B cell (primary cell): ENCODE data around the gene PARD3.

Experiments used
- EZH2 ChIP-seq: IDR thresholded peaks from 2 replicates; pipeline ENCODE4 v1.6.1; 2012; ENCODE audit warnings: borderline replicate concordance, low read depth, mild to moderate bottlenecking, moderate library complexity, low read length; ENCODE audit not compliant: insufficient read depth, poor library complexity, severe bottlenecking
- TF ChIP-seq, protein P1 (sequence below): fragments of 200-600 bp; IDR thresholded peaks from one replicate; pipeline ENCODE4 v1.8.0; 2022; ENCODE audit warnings: antibody characterized with exemption, mild to moderate bottlenecking

GRCh38 chr10:34776090-34776690 is 38.9 kb downstream of the PARD3 start:
- TF ChIP-seq, protein P1, sequence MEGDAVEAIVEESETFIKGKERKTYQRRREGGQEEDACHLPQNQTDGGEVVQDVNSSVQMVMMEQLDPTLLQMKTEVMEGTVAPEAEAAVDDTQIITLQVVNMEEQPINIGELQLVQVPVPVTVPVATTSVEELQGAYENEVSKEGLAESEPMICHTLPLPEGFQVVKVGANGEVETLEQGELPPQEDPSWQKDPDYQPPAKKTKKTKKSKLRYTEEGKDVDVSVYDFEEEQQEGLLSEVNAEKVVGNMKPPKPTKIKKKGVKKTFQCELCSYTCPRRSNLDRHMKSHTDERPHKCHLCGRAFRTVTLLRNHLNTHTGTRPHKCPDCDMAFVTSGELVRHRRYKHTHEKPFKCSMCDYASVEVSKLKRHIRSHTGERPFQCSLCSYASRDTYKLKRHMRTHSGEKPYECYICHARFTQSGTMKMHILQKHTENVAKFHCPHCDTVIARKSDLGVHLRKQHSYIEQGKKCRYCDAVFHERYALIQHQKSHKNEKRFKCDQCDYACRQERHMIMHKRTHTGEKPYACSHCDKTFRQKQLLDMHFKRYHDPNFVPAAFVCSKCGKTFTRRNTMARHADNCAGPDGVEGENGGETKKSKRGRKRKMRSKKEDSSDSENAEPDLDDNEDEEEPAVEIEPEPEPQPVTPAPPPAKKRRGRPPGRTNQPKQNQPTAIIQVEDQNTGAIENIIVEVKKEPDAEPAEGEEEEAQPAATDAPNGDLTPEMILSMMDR: no peak
- no peak for TF ChIP-seq EZH2
